ENCODE results near the gene CHADL.
"Not testable (repeated sequence)": the region's sequence is repeated elsewhere in the genome, so short reads cannot be mapped to it uniquely, and the experiment has no call there.

Gene CHADL

GRCh38 chr22:41198027-41198580, 42.6 kb downstream of the CHADL start:
- peaks cover 8% of the 10 kb centered on the region for H3K4me1 Mint-ChIP-seq (ENCODE audit: low read depth)
- peak overlapping the region; percentile 87 for H3K4me3 Mint-ChIP-seq
- peak overlapping the region; percentile 44 for H3K27ac Mint-ChIP-seq
- peaks cover 38% of the 10 kb centered on the region for H3K27me3 Mint-ChIP-seq (ENCODE audit: low read depth)
- H3K9me3 Mint-ChIP-seq: no peaks in the 10 kb centered on the region
- no peaks in the 10 kb centered on the region for H3K36me3 Mint-ChIP-seq (ENCODE audit: low read depth)

- Mint-ChIP-seq H3K9me3 (no peaks in the 10 kb centered on the region), H3K27ac (peak overlapping the region; percentile 44), H3K36me3 (ENCODE audit: low read depth) (no peaks in the 10 kb centered on the region), H3K4me1 (ENCODE audit: low read depth) (peaks cover 8% of the 10 kb centered on the region), H3K4me3 (peak overlapping the region; percentile 87), H3K27me3 (ENCODE audit: low read depth) (peaks cover 39% of the 10 kb centered on the region)
These were observed 43.4 kb downstream of the CHADL start for GRCh38 chr22:41197038-41197972.

DNA sequence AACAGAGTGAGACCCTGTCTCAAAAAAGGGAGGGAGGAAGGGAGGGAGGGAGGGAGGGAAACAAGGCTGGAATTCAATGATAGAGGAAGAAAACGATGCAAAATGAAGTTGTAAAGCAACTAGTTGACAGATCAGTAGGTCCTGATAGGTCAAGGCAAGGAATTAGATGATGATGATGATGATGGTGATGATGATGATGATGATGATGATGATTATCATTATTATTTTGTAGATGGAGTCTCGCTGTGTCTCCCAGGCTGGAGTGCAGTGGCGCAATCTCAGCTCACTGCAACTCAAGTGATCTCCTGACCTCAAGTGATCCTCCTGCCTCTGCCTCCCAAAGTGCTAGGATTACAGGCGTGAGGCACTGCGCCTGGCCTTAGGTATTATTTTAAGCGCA, 46.9 kb downstream of the CHADL start:
- H3K27ac Mint-ChIP-seq: no peak overlapping the region
- H3K4me1 Mint-ChIP-seq (ENCODE audit: low read depth): peaks cover 8% of the 10 kb centered on the region
- H3K27me3 Mint-ChIP-seq (ENCODE audit: low read depth): peaks cover 36% of the 10 kb centered on the region
- peak overlapping the region; percentile 9 for H3K4me3 Mint-ChIP-seq
- H3K9me3 Mint-ChIP-seq: no peaks in the 10 kb centered on the region
- H3K36me3 Mint-ChIP-seq (ENCODE audit: low read depth): no peaks in the 10 kb centered on the region

DNA sequence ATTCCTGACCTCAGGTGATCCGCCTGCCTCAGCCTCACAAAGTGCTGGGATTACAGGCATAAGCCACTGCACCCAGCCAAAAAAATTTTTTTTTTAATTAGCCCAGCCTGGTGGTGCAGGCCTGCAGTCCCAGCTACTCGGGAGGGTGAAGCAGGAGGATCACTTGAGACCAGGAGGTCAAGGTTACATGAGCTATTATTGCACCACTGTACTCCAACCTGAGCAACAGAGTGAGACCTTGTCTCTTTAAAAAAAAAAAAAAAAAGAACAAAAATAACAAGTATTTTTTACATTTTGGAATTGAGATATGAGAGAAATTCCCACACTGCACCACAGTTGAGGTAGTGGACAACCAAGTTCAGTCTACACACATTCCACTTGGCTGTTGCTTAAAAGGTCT, 49.3 kb downstream of the CHADL start:
- Mint-ChIP-seq H3K4me3 (no peak overlapping the region), H3K9me3 (no peaks in the 10 kb centered on the region), H3K27me3 (ENCODE audit: low read depth) (peaks cover 22% of the 10 kb centered on the region), H3K36me3 (ENCODE audit: low read depth) (no peaks in the 10 kb centered on the region), H3K4me1 (ENCODE audit: low read depth) (no peaks in the 10 kb centered on the region), H3K27ac (no peak overlapping the region)

- no peak overlapping the region for H3K27ac Mint-ChIP-seq
- peaks cover 11% of the 10 kb centered on the region for H3K36me3 Mint-ChIP-seq (ENCODE audit: low read depth)
- peaks cover 3% of the 10 kb centered on the region for H3K4me1 Mint-ChIP-seq (ENCODE audit: low read depth)
- no peaks in the 10 kb centered on the region for H3K9me3 Mint-ChIP-seq
- no peak overlapping the region for H3K4me3 Mint-ChIP-seq
- peaks cover 2% of the 10 kb centered on the region for H3K27me3 Mint-ChIP-seq (ENCODE audit: low read depth)
These were observed 56.1 kb downstream of the CHADL start for GRCh38 chr22:41184679-41185078.

GRCh38 chr22:41181349-41182241, 59.1 kb downstream of the CHADL start:
- Mint-ChIP-seq H3K36me3 (ENCODE audit: low read depth) (peaks cover 31% of the 10 kb centered on the region), H3K27me3 (ENCODE audit: low read depth) (no peaks in the 10 kb centered on the region), H3K9me3 (no peaks in the 10 kb centered on the region), H3K27ac (peak overlapping the region; percentile 1), H3K4me1 (ENCODE audit: low read depth) (peaks cover 3% of the 10 kb centered on the region), H3K4me3 (no peak overlapping the region)

DNA sequence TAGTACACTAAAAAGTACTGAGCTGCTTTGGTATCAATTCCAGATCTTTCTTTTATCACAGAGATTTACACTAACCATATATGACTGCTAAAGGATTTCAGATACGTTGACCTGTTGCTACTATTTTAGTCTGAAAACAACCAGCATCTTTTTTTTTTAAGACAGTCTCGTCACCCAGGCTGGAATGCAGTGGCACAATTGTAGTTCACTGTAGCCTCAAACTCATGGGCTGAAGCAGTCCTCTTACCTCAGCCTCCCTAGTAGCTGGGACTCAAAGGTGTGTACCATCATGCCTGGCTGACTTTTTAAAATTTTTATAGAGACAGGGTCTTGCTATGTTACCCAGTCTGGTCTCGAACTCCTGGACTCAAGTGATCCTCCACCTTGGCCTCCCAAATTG, 59.8 kb downstream of the CHADL start:
- Mint-ChIP-seq H3K27me3 (ENCODE audit: low read depth) (no peaks in the 10 kb centered on the region), H3K9me3 (no peaks in the 10 kb centered on the region), H3K4me3 (no peak overlapping the region), H3K36me3 (ENCODE audit: low read depth) (peaks cover 36% of the 10 kb centered on the region), H3K27ac (no peak overlapping the region), H3K4me1 (ENCODE audit: low read depth) (peaks cover 3% of the 10 kb centered on the region)

DNA sequence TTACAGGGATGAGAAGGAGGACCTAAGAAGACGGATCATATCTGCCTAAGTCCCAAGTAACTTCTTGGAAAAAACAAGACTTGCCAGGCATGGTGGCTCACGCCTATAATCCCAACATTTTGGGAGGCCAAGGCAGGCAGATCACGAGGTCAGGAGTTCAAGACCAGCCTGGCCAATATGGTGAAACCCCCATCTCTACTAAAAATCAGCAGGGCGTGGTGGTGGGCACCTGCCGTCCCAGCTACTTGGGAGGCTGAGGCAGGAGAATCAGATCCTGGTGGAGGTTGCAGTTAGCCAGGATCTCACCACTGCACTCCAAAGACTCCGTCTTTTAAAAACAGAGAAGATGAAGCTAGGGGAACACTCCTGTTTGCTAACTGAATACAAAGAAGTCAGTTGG, 60.4 kb downstream of the CHADL start:
- H3K4me1 Mint-ChIP-seq (ENCODE audit: low read depth); H3K4me3 Mint-ChIP-seq; H3K27ac Mint-ChIP-seq: not testable (repeated sequence)

More for the DNA sequence above, 60.4 kb downstream of the CHADL start:
- H3K36me3 Mint-ChIP-seq (ENCODE audit: low read depth): peaks cover 36% of the 10 kb centered on the region
- not testable (repeated sequence) for H3K27me3 Mint-ChIP-seq (ENCODE audit: low read depth); H3K9me3 Mint-ChIP-seq

Data from T-helper 1 cell treated with Interleukin-12 subunit alpha and Interleukin-12 subunit beta and Interleukin-4 antibody, amounts not matched to agents 30 μg/mL and 1 μg/mL, for 36 hours (primary cell).